Stimulated activated CD8-positive, alpha-beta memory T cell treated with anti-CD3 and anti-CD28 coated beads, Interleukin-7, amount 100 ng/mL, for 4 hours (primary cell): ENCODE data around the gene ERVH48-1.
"Not testable (repeated sequence)": the region's sequence is repeated elsewhere in the genome, so short reads cannot be mapped to it uniquely, and the experiment has no call there.

Source experiments
- DNase-seq, 2 donors: peaks; one replicate each; pipeline ENCODE4 v3.0.0-alpha.2; 2020; ENCODE audit warnings: low read depth in 2 of 2

The ERVH48-1 gene

DNA sequence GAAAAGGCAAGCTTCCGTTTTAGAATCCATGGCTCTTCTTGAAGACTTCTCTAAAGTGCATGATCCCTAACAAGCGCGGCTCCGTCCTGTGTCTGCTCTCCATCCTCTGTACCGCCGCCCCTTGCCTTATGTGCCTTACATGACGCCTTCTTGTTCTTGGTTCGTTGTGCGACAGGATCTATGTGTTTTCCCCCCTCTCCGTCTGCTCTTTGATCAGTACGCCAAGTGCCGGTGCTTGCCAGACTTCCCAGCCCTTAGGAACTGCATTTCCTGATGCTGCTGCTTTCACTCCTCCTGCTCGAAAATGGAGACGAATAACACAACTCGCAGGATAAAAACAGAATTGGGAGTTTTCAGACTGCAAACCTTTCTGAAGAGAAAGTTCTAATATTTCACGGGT, 19.2 kb downstream of the ERVH48-1 start:
- no peak for DNase-seq

GRCh38 chr21:42905195-42905594, 20.2 kb downstream of the ERVH48-1 start:
- no peak for DNase-seq

GRCh38 chr21:42903817-42904216, 21.6 kb downstream of the ERVH48-1 start:
- no peak for DNase-seq

GRCh38 chr21:42900446-42900845, 25.0 kb downstream of the ERVH48-1 start:
- no peak for DNase-seq

DNA sequence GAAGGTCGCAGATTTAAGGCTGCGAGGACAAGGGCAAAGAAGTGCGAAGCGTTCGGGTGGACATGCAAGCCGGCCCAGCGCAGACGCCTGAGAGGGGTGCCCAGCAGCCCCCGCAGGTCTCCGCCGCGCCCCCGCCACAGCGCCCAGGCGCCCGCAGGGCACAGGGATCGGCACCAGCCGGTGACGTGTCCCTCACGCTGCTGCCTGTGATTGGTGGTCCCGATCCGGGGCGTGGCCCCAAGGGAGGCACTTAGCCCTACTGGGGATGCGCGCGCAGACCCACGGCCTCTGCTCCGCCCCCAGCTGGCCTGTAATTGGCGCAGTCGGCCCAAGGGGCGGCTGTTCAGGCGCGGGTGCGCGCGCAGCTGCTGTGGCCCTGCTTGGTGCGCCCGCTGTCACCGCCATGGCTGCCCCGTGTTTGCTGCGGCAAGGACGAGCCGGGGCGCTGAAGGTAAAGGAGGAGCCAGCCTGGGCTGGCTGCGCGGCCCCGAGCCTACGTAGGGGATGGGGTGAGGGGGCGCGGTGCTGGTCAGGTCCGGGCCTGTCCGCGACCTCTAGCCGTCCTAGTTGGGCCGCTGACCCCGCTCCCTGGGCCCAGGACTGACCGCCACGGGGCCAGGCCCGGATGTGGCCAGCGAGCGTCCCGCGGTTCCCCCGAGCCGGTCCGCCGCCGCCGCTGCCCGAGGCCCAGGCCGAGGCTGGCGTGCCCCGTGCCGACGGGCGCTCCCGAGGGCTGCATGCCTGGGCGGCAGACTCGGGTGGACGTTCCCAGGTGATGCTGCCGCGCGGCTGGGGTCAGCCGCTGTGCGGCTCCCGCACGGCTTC, 32.3 kb downstream of the ERVH48-1 start, which contains the start of gene NDUFV3:
TSS of gene NDUFV3 (plus strand) at position 379 of the 825 bp plus-strand sequence. CDS start at position 404, 25 bp downstream.
- DNase-seq, result peak; percentile 99 to 100

DNA sequence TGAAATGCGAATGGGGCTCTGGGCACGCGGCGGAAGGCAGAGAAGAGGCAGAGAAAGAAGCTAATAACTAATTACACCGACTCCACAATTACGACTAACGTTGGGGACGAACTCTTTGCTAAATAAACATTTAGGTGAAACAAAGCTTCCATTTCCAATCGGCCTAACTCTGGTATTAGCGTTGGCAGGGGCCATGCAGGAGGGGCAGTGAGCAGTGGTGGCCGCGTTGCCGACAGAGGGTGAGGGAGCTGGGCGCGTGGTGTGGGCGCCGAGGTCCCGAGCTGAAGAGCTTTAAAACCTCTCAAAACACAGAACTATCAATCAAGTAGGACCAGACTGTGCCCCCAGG, 32.9 kb downstream of the ERVH48-1 start:
- DNase-seq, result no peak

DNA sequence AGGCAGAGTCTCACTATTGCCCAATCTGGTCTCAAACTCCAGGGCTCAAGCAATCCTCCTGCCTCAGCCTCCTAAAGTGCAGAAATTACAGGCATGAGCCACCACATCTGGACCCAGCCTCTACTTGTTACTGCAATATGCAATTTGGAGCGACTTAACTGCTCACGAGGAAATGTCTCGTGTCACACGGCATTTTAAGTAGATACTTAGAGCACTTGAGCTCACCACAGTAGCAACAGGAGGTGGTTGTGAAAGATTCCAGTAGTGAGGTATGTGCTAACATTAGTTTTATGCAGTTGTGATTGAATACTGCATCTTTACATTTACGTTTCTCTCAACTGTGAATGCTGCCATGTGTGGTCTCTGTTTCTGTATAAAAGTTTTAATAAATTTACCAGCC, 38.1 kb downstream of the ERVH48-1 start:
- DNase-seq, result no peak

GRCh38 chr21:42883921-42884320, 41.5 kb downstream of the ERVH48-1 start:
- no peak for DNase-seq

DNA sequence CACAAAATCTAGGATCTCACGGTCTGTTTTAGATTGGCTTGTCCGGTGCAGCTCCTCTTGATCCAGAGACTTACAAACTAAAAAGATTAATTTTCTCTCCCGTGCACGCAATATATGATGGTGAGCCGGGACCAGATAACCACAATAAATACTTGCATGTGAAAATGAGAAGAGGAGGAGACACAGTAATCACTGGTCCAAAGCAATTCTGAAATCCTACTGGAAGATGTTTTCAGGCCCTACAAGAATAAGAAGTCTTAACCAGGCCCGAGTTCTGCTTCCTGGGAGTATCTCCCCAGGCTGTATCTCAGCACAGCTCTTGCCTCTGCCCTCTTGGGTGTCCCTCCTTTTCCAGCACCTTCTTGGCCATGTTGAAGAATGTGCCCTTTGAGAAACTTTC, 45.1 kb downstream of the ERVH48-1 start:
- no peak for DNase-seq

DNA sequence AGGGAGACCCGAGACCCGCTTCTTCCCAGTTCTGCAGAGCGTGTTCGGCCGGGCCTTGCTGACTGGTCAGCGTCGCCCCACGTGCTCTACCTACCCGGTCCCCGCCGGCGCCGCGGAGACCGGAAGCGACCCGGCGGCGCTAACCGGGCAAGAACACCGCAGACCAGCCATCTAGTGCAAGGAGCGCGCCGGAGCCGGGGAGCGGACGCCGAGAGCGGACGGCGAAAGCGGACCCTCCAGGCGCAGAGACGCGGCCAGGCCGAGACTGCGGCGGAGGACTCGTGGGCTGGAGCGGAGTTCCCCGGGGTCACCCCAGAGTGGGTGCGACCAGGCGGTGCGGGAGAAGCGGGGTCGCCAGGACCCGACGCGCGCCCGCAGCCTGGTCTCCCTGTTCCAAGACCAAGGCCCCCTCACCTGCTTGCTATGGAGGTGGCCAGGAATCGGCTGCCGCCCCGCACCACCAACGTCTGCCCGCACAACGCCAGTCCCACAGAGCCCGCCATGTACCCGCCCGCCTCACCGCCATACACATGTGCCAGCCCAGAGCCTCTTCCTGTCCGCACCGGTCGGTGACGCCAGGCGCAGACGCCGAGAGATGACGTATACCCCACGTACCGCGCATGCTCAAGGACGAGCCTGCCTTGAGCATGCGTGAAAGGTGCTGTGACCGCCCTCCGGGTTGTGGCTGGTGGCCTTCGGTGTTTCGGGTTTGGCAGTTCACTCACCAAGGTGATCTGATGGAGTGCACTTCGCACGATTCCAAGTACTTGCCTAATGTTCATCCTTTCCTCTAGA, 46.2 kb downstream of the ERVH48-1 start, which contains the start of gene WDR4:
TSS of gene WDR4 (minus strand) at position 547 of the 795 bp plus-strand sequence. CDS start at position 503, 44 bp downstream.
- peak; percentile 96 to 98 for DNase-seq

GRCh38 chr21:42878678-42878992, 46.8 kb downstream of the ERVH48-1 start:
- DNase-seq, result peak in 1 of 2 donors; percentile 3

DNA sequence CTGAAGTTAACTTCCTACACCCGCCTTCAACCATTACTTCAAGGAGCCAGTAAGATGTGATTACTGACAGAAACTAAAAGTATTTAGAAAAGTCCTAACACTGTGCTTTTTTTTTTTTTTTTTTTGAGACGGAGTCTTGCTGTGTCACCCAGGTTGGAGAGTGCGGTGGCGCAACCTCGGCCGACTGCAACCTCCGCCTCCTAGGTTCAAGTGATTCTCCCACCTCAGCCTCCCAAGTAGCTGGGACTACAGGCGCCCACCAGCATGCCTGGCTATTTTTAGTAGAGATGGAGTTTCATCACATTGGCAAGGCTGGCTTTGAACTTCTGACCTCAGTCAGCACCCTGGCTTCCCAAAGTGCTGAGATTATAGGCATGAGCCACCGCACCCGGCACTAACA, 49.6 kb downstream of the ERVH48-1 start:
- DNase-seq, result not testable (repeated sequence)

DNA sequence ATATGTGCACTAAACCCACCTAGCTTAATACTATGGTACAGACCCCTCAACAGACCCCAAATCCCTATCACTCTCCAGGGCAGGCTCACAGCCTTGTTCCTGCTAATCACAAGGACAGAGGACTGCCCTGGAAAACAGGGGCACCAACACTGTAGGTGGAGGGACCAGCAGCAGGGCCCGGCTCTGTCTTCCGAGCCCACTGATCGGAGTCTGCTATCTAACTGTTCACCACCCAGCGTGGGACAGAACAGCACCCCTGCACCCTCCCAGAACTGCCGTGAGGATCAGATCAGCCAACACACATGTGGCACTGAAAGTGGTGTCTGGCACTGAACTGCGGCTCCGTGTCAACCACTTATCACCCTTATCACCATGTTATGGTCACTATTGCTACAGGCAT, 52.3 kb downstream of the ERVH48-1 start:
- DNase-seq, result no peak

DNA sequence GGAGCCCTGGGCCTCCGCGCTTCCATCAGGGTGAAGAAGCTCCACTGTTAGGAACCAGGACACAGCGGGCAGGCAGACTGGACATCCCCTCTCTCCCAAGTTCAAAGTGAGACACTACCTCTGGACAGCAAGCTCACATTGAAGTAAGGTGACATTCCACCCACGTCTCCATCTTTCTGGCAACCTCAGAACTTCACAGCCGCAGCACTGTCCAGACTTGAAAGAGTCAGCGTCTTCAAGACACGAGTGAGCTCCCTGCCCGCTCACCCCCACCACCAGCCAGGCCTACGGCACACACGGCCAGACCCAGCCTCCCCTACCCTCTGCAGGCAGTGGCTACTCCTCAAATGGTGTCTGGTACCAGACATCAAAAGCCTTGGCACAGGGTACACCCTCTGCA, 57.2 kb downstream of the ERVH48-1 start:
- no peak for DNase-seq
